Ureter (tissue), 1 donor: ENCODE results near the gene ST7. TPM values are rescaled to one million over a fixed set of nuclear protein-coding genes. Genes with fewer than 3 reads are reported as not detected.

Experiments used
- DNase-seq: peaks from one replicate; pipeline ENCODE4 v3.0.0-alpha.2; 2020; ENCODE audit warnings: low spot score
- total RNA-seq: library from RNA; stranded (reverse); gene quantifications from one replicate; pipeline ENCODE4 v1.2.4, GENCODE V29; 2023
- donor health status: DM: yes; HTN: yes; CAD: no.

The ST7 gene
- total RNA-seq, 1 donor from 2014 or later = 25.4 TPM

GRCh38 chr7:117127585-117128168 is 174.4 kb downstream of the ST7 start:
- no peak for DNase-seq

GRCh38 chr7:117129521-117129955 is 176.2 kb downstream of the ST7 start:
- no peak for DNase-seq

GRCh38 chr7:117130262-117130661 is 177.0 kb downstream of the ST7 start:
- DNase-seq = no peak

GRCh38 chr7:117132321-117133120 is 179.2 kb downstream of the ST7 start:
- no peak for DNase-seq

GRCh38 chr7:117133125-117133524 is 179.8 kb downstream of the ST7 start:
- DNase-seq = no peak

- DNase-seq = no peak
Measured at GRCh38 chr7:117134411-117134810, 181.1 kb downstream of the ST7 start.

GRCh38 chr7:117134889-117135552 is 181.7 kb downstream of the ST7 start:
- no peak for DNase-seq

- DNase-seq = no peak
Measured at GRCh38 chr7:117135553-117135891, 182.2 kb downstream of the ST7 start.

- no peak for DNase-seq
Measured at GRCh38 chr7:117137868-117138267, 184.6 kb downstream of the ST7 start.

- DNase-seq = no peak
Measured at GRCh38 chr7:117138495-117138894, 185.2 kb downstream of the ST7 start.

- no peak for DNase-seq
Measured at GRCh38 chr7:117138981-117139380, 185.7 kb downstream of the ST7 start.

- no peak for DNase-seq
Measured at GRCh38 chr7:117139397-117139984, 186.2 kb downstream of the ST7 start.

- DNase-seq = no peak
Measured at GRCh38 chr7:117140921-117141320, 187.6 kb downstream of the ST7 start.

GRCh38 chr7:117143066-117143465 is 189.8 kb downstream of the ST7 start:
- no peak for DNase-seq

GRCh38 chr7:117143580-117143979 is 190.3 kb downstream of the ST7 start:
- no peak for DNase-seq

- no peak for DNase-seq
Measured at GRCh38 chr7:117145333-117145732, 192.0 kb downstream of the ST7 start.

GRCh38 chr7:117146059-117146458 is 192.8 kb downstream of the ST7 start:
- DNase-seq = no peak

- DNase-seq = no peak
Measured at GRCh38 chr7:117146511-117146910, 193.2 kb downstream of the ST7 start.

- DNase-seq = no peak
Measured at GRCh38 chr7:117148971-117149370, 195.7 kb downstream of the ST7 start.

GRCh38 chr7:117149692-117150091 is 196.4 kb downstream of the ST7 start:
- DNase-seq = no peak

- DNase-seq = no peak
Measured at GRCh38 chr7:117152213-117153007, 199.1 kb downstream of the ST7 start.

- DNase-seq = no peak
Measured at GRCh38 chr7:117153016-117153545, 199.8 kb downstream of the ST7 start.
